NCI-H510A treated with DMSO at 0.1 percent for 48 hours (cell line): ENCODE results near the gene KCNMA1.
A peak's percentile ranks its signal among the peaks of the same experiment; 100 is the strongest.

ENCODE experiments used
- DNase-seq: peaks from one replicate; lab custom pipeline; 2025; lab: John Stamatoyannopoulos, UW

The KCNMA1 gene

GRCh38 chr10:77210645-77211044 is 427.0 kb downstream of the KCNMA1 start:
- DNase-seq = no peak

- no peak for DNase-seq
Observed at GRCh38 chr10:77208684-77209256, 428.8 kb downstream of the KCNMA1 start.

GRCh38 chr10:77207828-77208185 is 429.8 kb downstream of the KCNMA1 start:
- DNase-seq = no peak

- DNase-seq = no peak
Observed at GRCh38 chr10:77207182-77207827, 430.3 kb downstream of the KCNMA1 start.

GRCh38 chr10:77205135-77205534 is 432.5 kb downstream of the KCNMA1 start:
- DNase-seq = no peak

GRCh38 chr10:77204171-77204570 is 433.4 kb downstream of the KCNMA1 start:
- no peak for DNase-seq

- no peak for DNase-seq
Observed at GRCh38 chr10:77202857-77203256, 434.8 kb downstream of the KCNMA1 start.

GRCh38 chr10:77201135-77202106 is 436.2 kb downstream of the KCNMA1 start:
- DNase-seq = no peak

- no peak for DNase-seq
Observed at GRCh38 chr10:77197544-77197943, 440.1 kb downstream of the KCNMA1 start.

- no peak for DNase-seq
Observed at GRCh38 chr10:77196614-77197013, 441.0 kb downstream of the KCNMA1 start.

- no peak for DNase-seq
Observed at GRCh38 chr10:77195101-77195500, 442.5 kb downstream of the KCNMA1 start.

GRCh38 chr10:77193001-77193400 is 444.6 kb downstream of the KCNMA1 start:
- no peak for DNase-seq

GRCh38 chr10:77192402-77192801 is 445.2 kb downstream of the KCNMA1 start:
- DNase-seq = peak; percentile 27

GRCh38 chr10:77191324-77192049 is 446.1 kb downstream of the KCNMA1 start:
- no peak for DNase-seq

- DNase-seq = no peak
Observed at GRCh38 chr10:77190291-77190690, 447.3 kb downstream of the KCNMA1 start.

GRCh38 chr10:77189520-77189919 is 448.1 kb downstream of the KCNMA1 start:
- no peak for DNase-seq

GRCh38 chr10:77189075-77189474 is 448.5 kb downstream of the KCNMA1 start:
- DNase-seq = no peak

GRCh38 chr10:77188521-77188920 is 449.1 kb downstream of the KCNMA1 start:
- no peak for DNase-seq

- no peak for DNase-seq
Observed at GRCh38 chr10:77188000-77188395, 449.6 kb downstream of the KCNMA1 start.

- no peak for DNase-seq
Observed at GRCh38 chr10:77187376-77187999, 450.1 kb downstream of the KCNMA1 start.

GRCh38 chr10:77186936-77187335 is 450.7 kb downstream of the KCNMA1 start:
- no peak for DNase-seq

GRCh38 chr10:77185696-77186095 is 451.9 kb downstream of the KCNMA1 start:
- no peak for DNase-seq
